ENCODE measurements around the gene EDARADD. TPM values are rescaled to one million over a fixed set of nuclear protein-coding genes. Genes with fewer than 3 reads are reported as not detected.

EDARADD gene
- total and polyA plus RNA-seq, 2 of the 13 experiments (the other 11 are each of a cell fraction or from before 2014, with no cell fraction given): 0.03 TPM; not detected in 1

GRCh38 chr1:236426215-236426614 lies 32.1 kb downstream of the EDARADD start (continued):
- no peak for TF ChIP-seq ZGPAT (CRISPR knock-in tag; IDR thresholded peaks at IDR 0.05)
- no peak for TF ChIP-seq KIAA2018 (CRISPR knock-in tag; IDR thresholded peaks at IDR 0.05; ENCODE audit: borderline replicate concordance)
- TF ChIP-seq FOXA3 (CRISPR knock-in tag; IDR thresholded peaks at IDR 0.05): no peak
- no peak for TF ChIP-seq ZZZ3 (CRISPR knock-in tag; IDR thresholded peaks at IDR 0.05; ENCODE audit: borderline replicate concordance)

All from HepG2 (cell line).